GM18909 (cell line): Measurements from ENCODE around the gene SIL1.

Experiments used
- ATAC-seq: cut with Tn5 transposase; IDR thresholded peaks from one replicate; pipeline ENCODE4 v1.9.1; 2021; ENCODE audit warnings: mild to moderate bottlenecking; ENCODE audit not compliant: unreplicated experiment, poor library complexity

SIL1 gene

GRCh38 chr5:138909734-138910133, 288.4 kb downstream of the SIL1 start:
- no peak for ATAC-seq

- ATAC-seq: no peak
These were observed 292.6 kb downstream of the SIL1 start for GRCh38 chr5:138905541-138905940.

- ATAC-seq: no peak
These were observed 294.9 kb downstream of the SIL1 start for GRCh38 chr5:138903130-138903775.

- no peak for ATAC-seq
These were observed 296.5 kb downstream of the SIL1 start for GRCh38 chr5:138901716-138902115.

GRCh38 chr5:138900281-138900965, 297.7 kb downstream of the SIL1 start:
- ATAC-seq: no peak

GRCh38 chr5:138898742-138899141, 299.4 kb downstream of the SIL1 start:
- no peak for ATAC-seq

- no peak for ATAC-seq
These were observed 299.9 kb downstream of the SIL1 start for GRCh38 chr5:138898299-138898698.
